GM12891 (cell line): ENCODE measurements around the gene C4orf54.

ENCODE experiments used
- POLR2A ChIP-seq: IDR thresholded peaks from 2 replicates; pipeline ENCODE4 v1.6.1; 2011; ENCODE audit warnings: low read depth, low read length, control low read depth
- TAF1 ChIP-seq: IDR thresholded peaks from 2 replicates; pipeline ENCODE4 v1.6.1; 2011; ENCODE audit warnings: low read depth, low read length, control low read depth

GRCh38 chr4:99624141-99624719, 33.4 kb downstream of the C4orf54 start:
- TF ChIP-seq POLR2A: no peak
- no peak for TF ChIP-seq TAF1
